T-helper 2 cell treated with Interferon-gamma antibody and Interleukin-4, amounts not matched to agents 100 ng/mL and 5 ng/mL, for 36 hours (primary cell): Measurements from ENCODE around the gene ERICH3. TPM values are rescaled to one million over a fixed set of nuclear protein-coding genes. Genes with fewer than 3 reads are reported as not detected.

ENCODE experiments used
- intact Hi-C: fragments of 100-400 bp; cut with micrococcal nuclease; formaldehyde crosslinking; loops from one replicate; pipeline ENCODE4 v1.15.1; 2023
- total RNA-seq: library from RNA; stranded (reverse); gene quantifications from 2 replicates; pipeline ENCODE4 v1.2.3, GENCODE V29; 2022

ERICH3 gene, protein sequence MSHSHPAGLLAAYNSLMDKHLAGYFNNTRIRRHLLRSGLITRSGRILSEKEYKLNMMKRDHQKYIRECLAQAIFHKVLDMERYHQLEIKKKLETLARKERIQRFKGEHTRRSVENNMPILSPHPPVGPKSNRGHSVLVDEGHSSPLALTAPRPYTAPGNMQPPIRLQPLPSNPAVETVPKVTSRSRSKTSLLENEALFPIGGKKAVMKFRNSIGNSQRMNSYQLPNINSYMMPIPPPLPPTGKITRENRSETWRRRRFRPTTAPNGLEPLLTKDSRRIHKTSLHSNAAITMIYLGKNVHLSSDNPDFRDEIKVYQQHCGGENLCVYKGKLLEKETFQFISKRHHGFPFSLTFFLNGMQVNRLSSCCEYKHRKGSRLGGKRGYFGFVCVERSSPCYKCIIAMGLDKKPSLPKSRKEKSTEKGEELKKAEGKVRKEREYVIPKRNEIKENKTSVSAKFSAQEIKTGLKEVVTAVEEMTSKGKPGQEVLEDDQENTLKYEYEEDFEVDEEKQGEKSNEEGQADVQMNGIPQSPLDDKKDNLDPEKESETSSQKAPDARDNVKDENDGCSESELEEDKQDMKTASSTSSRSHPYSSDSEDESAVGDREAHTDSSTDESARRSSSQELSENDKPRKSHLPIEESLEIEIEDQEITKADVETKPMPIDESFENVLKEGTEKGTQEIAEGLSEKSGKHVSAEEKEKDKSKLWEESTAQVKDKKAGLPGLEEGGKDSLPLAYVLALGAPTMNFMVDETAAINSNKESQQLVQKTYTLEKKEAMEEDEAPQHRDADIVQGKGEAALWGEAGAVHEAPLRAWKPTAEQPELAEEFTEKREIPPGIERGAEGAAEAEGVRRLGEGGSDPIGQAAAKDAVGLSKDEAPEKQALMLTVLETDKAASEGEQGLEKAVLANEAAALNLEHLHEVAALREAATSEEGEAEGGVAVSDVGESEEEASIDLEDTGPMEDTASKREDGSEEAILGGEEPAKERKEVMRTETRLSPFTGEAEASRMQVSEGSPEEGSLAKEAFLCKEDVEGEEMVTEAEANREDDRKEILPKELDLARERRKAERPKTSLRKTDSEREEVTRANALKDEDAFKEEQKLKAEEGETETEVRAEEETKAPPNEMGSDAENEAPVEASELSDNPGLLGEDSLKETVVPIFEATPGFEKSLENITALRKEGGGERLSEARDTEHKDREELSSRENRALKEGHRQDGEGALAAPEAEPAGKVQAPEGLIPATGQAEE (N-terminal part only)
- not detected in 2 replicates for total RNA-seq

DNA sequence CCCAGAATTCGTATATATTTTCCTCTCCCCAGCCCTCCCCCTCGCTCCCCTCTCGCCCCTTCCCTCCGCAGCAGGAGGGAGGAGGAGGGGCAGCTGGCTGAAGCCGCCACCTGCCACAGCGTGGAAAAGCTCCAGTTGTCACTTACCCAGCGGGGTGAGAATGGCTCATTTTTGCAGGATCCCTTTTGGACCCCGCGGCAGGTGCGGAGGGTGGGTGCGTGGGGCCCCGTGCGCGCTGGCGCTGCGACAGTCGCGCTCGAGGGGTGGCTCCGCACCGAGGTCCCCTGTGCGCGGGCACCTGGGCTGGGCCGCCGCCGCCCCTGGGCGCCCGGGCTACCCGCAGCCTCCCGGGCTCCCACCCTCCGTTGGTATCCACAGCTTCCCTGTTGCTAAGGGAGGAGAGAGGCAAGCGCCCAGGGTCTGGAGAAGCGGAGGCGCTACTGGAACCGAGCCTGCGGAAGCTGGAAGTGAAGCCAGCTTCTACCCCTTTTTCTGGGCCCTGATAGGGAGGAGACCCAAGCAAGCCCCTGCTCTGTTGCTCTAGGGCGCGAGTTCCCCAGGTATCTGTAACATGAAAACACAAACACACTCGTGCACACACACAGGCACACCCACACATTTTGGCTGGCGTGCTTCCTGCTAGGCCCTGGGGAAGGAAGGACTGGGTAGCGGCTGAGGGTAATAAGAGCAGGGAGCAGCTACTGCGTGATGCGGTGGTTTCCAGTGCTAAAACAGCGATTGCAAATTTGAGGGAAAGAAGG, at the start of gene ERICH3:
Gene ERICH3, minus strand, starts transcription at position 442 of the 761 bp plus-strand sequence. Its CDS starts 273 bp downstream, at position 169.
- intact Hi-C loops, result no loop called here

DNA sequence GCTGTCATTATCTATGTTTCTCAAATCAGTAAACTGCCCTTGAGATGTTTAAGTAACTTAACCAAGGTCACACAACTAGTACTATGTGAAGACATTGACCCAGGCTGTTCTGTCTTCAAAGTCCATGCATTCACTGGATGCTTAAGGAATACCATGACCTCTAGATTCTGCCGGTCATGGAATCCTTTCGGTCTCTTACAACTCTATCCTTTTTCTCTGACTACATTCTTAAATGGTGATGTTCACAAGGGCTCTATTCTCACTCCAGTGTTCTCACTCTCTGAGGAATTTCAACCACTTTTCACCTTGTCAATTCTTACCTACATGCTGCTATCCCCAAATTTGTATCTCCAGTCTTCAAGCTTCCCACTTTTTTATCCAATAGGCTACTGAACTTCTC, 44.0 kb upstream of the ERICH3 start:
- intact Hi-C loops, result no loop called here

DNA sequence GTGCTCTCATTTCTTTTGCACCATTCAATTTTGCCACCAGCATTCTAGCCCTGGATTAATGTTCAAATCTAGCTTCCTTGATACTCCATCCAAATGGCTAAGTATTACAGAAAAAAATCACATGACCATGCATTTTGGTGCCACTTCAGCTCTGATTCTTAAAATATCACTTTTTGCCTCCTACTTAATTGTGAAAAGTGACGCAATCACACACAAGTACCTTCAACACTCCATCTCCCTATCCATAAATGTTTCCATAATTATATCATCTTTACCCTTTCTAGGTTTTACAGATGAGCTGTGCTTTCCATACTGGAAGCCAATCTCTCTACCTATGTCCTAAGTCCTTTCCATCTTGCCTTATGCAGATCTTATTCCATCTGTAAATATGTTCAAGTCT, 43.2 kb upstream of the ERICH3 start:
- intact Hi-C loops, result no loop called here

DNA sequence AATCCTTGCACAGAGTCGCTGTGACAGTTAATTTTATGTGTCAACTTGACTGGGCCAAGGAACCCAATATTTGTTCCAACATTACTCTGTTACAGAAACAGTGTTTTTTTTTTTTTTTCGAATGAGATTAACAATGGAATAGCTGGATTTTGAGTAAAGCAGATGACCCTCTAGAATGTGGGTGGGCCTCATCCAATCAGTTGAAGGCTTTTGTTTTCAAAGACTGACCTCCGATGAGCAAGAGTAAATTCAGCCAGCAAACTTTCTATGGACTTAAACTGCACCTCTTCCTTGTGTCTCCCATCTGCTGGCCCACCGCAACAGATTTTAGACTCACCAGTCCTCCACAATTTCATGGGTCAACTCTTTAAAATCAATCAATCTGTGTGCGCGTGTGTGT, 42.2 kb upstream of the ERICH3 start:
- intact Hi-C loops, result no loop called here

DNA sequence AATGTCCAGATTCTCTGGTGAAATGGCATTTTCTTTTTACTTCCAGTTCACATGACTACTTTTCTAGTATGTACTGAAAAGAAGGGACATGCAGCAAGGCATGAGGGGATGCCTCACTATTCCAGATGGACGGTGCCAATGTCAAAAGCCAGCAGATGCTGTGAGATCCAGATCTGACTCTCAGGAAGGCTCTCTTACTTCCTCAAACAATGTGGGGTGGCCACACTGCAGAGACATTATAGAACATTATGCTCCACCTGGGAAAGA, 41.6 kb upstream of the ERICH3 start:
- intact Hi-C loops, result no loop called here

DNA sequence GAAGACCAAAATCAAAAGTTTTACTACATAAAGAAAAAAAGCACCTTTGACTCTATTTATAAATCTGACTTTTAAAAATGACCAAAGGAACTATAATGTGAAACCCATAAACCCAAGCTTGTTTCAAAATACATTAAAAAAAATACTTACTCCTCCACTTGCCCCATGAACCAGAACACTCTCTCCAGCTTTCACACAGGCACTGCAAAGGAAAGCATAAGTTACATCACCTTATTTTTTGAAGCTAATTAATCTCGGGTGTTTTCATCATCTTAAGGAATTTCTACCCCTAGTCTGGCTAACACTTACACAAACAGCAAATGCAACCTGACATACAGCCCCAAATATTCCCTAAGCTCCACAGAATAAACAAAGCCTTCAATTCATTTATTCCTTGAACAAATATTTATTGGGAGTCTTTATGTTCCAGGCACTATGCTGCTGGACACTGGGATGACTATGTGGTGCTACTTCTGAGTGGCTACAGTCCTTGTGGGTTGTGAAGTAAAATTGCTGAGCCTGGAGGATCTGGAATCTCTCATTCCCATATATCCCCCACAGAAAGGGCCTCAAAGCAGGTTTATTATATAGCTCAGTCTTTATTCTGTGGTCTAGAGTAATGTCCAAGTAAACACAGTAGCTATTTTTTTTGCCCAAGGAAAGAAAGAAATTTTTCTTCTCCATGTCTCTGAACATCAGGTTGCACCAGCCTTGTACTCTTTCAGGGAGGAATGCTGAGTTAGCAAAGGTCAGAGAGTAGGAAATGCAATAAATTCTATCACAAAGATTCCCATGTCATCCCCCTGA, 41.0 kb upstream of the ERICH3 start:
- intact Hi-C loops, result no loop called here

DNA sequence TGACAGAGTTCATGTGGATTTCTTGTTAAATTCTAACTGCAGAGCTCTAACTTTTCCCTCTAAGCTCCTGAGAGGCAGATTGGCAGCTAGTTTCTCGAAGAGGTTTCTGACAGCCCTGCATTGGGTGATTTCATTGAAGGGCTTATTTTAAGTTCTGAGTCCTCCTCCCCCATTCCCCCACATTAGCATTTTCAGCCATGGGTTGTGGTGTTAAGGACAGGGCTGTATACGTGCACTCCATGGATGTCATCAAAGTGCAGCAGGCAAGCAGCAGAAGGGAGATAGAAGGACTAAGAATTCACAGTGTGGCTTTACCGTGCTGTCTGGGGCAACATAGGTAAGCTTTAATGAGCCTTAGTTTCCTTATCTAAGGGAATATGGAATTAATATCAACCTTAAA, 40.3 kb upstream of the ERICH3 start:
- intact Hi-C loops, result no loop called here

DNA sequence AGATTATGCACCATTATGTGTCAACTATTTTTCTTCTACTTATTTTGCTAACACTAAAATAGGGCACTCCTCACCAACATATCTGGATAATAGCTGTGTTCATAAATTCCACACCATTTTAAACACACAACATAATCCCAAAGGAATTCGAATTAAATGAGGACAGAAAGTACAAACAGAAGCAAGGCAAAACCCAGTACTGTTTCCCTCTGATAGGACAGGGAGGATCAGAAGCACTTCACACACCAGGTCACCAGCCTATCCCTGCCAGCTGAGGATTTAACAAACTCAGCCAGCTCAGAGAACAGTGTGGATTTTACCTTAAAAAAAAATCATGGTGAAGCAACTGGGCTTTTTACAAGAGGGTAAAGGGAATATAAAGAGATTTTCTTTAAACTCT, 39.3 kb upstream of the ERICH3 start:
- intact Hi-C loops, result no loop called here

DNA sequence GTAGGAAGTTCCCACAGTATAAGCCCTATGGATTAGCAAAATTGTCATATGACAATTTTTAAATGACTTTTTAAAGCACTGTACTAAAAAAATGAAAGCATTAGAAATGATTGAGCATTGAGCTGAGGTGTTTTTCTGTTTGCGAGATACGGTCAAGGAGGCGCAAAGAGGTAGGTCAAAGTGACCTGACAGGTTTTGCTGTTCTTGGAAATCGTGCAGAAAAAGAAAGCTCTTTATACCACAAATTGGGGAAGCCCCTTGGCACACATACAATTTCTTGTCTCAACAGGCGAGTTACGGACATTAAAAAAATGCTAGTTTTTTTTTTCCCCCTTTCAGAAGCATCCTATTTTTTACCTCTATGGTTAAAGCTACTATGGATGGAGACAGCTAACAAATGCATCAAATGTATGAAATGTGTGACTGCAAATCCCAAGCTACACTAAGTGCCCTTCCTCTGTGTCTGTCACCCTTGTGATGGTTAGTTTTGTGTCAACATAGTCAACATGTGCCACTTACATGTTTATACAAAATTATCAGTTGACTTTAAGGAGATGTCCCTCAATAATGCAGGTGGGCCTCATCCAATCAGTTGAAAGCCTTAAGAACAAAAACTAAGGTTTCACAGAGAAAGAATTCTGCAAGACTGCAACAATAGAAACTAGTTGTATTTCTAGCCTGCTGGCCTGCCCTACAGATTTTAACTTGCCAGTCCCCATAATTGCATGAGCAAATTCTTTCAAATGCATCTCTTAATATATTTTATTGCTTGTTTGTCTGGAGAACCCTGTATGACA, 30.0 kb upstream of the ERICH3 start:
- intact Hi-C loops, result no loop called here

DNA sequence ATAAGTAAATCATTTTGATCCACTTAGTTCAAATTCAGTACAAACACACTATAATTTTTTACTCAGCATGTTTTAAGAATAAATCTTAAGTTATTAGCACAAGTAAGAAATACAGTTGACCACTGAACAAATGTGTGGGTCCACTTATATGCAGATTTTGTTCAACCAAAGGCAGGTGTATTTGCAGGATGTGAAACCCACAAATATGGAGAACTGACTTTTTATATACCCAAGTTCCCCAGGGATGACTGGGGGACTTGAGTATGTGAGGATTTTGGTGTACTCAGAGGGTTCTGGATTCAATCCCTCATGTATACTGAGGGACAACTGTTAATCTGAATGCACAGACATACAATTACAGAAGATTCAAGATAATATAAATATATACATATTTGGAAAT, 25.7 kb upstream of the ERICH3 start:
- intact Hi-C loops, result no loop called here

DNA sequence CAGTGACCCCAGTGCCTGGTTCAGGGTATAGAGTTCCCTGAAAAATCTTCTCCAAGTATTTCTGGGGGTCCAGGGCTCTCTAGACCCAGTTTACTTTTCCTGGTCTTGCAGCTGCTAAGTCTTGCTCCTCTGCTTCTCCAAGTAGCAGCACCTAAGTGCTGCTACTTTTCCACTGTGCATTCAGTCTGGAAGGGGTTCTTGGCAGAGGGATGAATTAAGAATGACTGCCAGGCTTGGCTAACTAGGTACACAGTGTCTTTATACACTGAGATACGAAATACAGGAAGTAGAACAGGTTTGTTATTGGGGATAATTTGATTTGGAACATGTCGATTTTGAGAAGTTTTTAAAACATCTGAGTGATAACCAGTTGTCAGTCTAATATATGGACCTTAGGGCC, 24.2 kb upstream of the ERICH3 start:
- intact Hi-C loops, result no loop called here

DNA sequence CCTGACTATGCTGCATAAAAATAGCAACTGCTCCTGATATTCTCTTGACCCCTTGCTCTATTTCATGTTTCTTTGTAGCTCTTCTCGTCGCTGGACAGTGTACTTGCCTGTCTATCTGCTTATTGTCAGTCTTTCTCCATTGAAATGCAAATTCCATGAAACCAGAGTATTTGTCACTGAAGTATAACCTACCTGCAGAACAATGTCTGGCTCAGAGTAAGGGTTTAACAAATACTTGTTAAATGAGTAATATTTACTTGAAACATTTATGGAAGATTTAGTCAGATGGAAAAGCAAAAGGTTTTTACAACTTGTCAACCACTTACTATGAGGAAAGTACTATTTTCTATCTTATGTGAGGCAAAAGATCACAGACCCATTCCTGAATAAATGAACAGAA, 19.9 kb upstream of the ERICH3 start:
- intact Hi-C loops, result no loop called here

DNA sequence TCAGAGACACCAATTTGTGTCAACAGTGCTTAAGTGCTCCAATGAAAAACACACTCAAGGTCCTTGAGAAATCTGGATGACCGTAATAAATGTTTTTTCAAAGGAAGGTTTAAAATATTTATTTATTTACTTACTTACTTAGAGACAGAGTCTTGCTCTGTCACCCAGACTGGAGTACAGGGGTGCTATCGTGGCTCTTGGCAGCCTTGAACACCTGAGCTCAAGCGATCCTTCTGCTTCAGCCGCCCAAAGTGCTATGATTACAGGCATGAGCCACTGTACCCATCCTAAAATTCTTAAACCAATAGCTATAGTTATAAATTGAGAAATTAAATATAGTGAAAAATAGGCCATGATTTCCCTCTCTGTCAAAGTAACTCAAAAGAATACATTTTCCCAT, 17.3 kb upstream of the ERICH3 start:
- intact Hi-C loops, result loop anchor here (2.0 kb wide), 1 partner anchor 42 kb away; the partner anchor contains the start of genes CRYZ and TYW3

DNA sequence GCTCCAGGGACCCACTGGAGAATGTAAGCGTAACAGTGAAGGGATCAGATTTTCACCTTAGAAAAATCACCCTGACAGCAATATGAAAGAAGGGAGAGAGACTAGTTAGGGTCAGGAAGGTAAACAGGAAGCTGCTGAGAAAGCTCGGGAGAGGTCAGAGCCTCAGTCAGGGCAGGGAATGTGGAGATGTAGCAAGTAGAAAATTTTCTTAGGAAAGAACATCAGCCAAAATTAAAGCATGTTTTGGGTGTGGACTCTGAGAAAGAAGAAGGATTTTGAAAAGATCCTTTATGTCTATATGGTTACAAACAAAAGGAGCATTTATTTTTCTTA, 16.7 kb upstream of the ERICH3 start:
- intact Hi-C loops, result loop anchor here (2.0 kb wide), 1 partner anchor 42 kb away; the partner anchor contains the start of genes CRYZ and TYW3

DNA sequence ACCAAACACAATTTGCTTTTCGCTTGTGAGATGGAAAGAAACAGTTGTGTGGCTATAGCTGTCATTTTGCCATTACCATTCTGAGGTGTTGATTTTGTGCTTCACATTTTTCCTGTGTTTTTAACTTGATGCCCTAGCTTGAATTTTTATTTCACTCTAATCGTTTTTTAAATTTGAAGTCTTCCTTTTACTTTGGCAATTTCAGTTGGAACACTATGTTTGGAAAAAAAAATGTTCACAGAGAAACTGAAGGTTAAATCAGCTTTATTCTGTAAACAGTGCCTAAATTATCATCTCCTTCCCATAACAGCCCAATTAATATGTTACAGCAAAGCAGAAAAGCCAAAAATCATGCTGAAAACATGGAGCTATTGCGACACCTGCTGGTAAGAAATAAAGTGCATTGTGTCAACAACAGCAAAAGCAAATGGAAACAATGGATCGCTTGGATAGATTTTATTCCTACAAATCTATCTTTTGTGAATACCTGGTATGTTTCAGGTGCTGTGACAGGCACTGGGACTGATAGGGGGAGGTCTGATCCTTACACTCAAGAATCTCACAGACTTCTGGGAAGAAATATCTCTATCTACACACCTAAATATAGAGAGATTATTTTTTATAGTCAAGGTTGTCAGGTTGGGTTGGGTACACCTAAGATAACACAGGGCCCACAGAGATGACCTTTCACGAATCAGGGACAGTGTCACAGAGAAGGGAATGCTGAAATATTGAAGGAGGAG, 16.2 kb upstream of the ERICH3 start:
- intact Hi-C loops, result loop anchor here (2.0 kb wide), 1 partner anchor 43 kb away; the partner anchor contains the start of genes CRYZ and TYW3

DNA sequence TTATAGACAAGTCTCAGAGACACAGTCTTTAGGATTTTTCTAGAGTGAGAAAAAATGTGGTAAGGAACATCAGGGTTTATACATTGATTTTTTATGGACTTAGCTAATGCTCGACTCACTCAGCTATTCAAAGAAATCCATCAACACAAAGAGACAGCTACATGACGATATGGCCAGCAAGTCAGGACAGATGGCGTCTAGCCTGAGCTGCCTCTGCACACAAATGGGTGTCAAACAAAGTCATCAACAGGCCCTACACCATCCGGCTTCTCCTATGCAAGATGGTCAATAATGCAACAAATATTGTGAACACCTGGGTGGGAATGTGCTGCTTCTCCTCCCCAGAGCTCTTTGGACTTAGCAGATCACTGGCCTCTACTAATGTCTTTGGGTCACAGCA, 13.3 kb upstream of the ERICH3 start:
- intact Hi-C loops, result no loop called here

DNA sequence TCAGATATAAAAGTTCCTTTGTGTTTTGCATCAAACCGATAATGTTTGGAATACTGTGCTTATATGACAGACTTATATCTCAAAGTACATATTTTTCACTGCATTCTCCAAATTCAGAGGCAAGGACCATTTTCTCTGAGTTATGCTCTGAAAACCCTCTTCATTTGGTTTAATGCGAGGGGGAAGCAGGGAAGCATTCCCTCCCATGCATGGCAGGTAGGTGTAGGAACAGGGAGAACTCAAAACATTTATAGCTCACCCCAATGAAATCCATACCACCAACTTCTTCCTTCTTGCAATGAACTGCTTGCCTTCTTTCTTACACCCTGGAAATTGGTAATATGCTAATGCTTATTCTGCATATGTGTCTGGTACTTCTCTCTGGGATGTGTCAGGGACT, 10.7 kb upstream of the ERICH3 start:
- intact Hi-C loops, result loop anchor here (2.0 kb wide), 1 partner anchor 844 kb away; no protein-coding TSS in a partner anchor

DNA sequence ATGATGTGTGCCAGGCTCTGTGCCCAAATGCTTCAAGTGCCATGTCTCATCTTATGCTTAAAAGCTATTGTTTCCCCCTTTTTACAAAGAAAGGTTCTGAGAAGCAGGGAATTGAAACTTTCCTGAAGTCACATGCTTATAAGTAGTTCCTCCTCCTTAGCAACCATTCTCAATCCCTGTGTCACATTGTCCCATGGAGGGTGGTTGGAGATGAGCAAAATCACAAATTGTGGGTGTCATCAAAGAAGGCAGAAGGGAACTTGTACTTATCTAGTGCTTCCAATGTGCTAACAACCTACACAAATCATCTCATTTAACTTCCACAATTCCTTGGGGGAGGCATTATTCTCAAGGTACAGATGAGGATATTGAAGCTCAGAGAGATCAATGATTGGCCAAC, 10.1 kb upstream of the ERICH3 start:
- intact Hi-C loops, result loop anchor here (2.0 kb wide), 1 partner anchor 843 kb away; no protein-coding TSS in a partner anchor

DNA sequence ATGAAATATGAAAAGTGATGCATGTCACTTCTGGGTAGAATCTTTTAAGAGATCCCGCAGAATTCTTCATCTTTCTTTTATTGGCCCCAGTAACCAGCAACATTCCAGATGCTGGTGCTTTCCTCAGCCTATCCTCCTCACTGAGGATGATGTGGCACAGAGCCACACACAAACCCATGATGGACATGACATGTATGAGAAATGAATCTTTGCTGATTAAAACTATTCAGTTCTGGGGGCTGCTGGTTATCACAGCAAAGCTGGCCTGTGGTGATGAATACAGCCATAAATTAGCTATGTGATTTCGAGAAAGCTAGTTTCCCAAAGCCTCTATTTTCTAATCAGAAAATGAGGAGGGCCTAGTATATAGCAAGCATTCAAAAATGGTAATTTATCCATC, 8.3 kb upstream of the ERICH3 start:
- intact Hi-C loops, result no loop called here
